C4-2B (cell line): ENCODE results near the gene TMEM106C.

Experiments
- ZFX ChIP-seq: fragments of 450-650 bp; IDR thresholded peaks from 2 replicates; pipeline ENCODE4 v1.6.1; 2017
- TF ChIP-seq, protein P1 (sequence below): fragments of 450-650 bp; conservative IDR thresholded peaks from 2 replicates; pipeline ENCODE4 v1.5.1; 2017; ENCODE audit warnings: mild to moderate bottlenecking

DNA sequence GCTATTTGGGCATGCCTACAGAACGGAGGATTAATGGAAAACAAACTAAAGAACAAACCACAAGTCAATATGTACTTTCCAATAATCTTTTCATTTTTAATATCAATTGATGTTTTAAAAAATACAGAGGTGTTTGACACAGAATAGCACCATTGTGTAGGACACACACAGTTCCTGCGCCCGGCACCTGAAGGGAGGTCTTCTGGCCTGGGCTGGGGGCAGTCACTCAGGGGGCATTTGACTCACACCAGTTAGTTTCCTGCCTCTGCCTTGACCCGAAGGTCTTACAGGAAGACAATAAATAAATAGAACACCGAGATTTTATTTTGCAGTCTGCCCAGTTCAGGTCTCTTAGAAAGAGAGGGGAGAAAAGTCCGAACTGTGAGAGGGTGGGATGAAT lies 9.5 kb downstream of the TMEM106C start:
- TF ChIP-seq, protein P1, sequence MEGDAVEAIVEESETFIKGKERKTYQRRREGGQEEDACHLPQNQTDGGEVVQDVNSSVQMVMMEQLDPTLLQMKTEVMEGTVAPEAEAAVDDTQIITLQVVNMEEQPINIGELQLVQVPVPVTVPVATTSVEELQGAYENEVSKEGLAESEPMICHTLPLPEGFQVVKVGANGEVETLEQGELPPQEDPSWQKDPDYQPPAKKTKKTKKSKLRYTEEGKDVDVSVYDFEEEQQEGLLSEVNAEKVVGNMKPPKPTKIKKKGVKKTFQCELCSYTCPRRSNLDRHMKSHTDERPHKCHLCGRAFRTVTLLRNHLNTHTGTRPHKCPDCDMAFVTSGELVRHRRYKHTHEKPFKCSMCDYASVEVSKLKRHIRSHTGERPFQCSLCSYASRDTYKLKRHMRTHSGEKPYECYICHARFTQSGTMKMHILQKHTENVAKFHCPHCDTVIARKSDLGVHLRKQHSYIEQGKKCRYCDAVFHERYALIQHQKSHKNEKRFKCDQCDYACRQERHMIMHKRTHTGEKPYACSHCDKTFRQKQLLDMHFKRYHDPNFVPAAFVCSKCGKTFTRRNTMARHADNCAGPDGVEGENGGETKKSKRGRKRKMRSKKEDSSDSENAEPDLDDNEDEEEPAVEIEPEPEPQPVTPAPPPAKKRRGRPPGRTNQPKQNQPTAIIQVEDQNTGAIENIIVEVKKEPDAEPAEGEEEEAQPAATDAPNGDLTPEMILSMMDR = no peak
- TF ChIP-seq ZFX = no peak
